Stimulated activated CD8-positive, alpha-beta memory T cell treated with anti-CD3 and anti-CD28 coated beads, Interleukin-4, amount 100 ng/mL, for 48 hours (primary cell): ENCODE results near the gene PRCC.

Experiments used
- DNase-seq: peaks from one replicate; pipeline ENCODE4 v3.0.0-alpha.2; 2020

The PRCC gene

DNA sequence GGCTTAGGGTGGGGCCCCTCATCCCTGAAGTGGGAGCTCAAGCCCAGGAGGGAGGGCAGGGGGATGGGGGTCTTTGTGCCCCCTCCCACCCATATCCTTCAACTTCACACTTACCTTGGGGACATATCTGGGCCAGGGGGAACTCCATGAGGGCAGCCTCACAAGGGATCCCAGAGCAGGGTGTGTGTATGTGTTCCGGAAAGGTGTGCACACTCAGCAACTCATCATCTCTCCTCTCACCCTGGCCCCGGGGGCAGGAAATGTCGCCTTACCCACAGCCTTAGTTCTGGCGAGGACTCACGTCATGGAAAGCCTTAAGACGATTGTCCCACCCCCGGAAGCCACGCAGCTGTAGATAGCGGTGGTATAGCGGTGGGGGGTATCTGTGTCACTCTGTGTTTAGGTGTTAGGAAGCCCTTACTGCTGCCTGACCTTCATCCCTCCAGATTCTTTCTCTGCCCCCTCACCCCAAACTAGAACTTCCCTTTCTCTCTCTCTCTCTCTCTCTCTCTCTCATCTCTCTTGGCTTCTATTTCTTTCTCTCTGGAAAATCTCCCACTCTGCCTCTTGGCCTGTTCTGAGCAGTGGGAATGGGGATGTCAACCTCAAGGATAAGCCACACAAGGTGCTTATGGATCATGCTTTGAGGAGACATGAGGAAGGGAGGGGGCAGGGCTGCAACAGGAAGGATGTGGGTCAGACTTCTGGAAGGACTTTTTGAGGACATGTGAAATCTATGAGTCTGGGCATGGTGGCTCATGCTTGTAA lies 49.4 kb downstream of the PRCC start, which contains the start of gene SH2D2A:
SH2D2A (minus strand) TSS at position 288 of the 768 bp plus-strand sequence; CDS start at position 148, 140 bp downstream.
- DNase-seq, result peak; percentile 96

DNA sequence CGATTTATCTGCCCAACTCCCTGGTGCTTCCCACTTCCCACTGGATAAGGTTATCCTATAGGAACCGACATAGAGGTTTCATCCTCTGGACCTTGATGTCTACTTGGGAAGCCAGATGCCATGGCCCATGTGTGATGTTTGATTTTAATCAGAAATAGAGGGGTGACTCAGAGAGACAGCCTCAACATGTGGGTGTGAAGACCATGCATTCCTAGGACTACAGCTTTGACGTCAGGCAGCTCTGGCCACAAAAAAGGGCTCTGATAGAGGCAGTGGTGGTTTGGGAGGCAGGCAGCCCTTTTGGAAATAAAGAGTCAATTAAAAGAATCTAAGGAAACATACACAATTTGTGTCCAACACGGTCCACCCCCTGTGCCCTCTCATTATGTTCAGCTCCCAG lies 54.5 kb downstream of the PRCC start:
- peak; percentile 77 for DNase-seq

DNA sequence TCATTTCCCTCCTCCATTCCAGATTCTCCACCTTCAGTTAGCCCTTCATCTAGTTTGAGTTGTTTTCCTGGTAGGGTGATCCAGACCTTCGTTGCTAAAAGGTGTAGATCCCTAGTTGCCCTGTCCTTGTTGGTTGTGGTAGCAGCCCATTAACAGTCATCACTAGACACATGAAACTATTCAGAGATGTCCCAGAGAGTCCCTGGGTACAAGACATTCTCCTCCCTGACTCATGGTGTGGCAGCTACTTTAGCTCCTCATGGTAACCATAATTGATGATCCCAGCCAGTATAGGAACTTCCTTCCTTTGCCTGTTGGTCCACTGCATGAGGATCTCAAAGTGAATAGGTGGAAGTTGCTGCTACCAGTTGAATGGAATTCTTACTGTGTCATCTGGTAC lies 55.3 kb downstream of the PRCC start:
- DNase-seq, result no peak

DNA sequence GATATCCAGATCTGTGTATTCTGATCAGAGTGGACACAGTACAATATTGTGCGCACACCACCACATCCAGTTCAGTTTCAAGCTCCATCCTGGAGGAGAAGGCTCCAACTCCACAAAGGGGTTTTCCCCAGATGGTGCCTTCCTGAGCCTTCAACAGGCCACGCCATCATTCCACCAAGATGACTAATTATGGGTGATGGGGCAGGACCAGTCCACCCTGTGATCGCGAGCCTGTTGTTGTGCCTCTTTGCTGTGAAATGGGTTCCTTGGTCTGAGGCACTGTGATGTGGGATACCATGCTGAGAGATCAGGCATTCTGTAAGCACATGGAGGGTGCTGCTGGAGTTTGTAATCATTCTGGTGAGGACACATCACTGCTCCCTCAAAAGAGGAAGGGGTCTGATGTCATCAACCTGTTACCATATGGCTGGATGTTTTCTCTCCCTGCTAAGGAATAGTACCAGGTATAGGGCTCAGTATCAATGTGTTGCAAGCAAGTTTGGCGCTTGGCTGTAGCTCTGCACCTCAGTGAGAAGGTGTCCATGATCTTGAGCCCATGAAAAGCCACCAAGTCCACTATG lies 56.0 kb downstream of the PRCC start:
- no peak for DNase-seq

DNA sequence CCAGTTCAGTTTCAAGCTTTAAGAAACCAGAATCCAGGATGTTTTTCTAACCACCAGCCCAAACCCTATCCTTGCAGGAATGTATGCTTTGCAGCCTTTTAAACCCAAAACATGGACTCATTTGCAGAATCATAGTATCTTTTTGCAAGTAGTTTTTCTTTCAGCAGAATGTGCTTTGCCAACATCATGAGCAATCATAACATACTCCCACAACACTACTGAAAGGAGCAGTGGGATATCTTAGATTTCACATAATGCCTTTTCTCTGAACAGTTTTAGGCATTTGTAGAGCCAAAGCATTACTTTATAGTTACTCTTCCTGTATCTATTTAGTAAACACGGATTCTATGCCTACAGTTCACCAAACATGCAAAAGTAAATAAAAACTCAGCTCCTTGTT lies 59.3 kb downstream of the PRCC start:
- DNase-seq, result no peak

DNA sequence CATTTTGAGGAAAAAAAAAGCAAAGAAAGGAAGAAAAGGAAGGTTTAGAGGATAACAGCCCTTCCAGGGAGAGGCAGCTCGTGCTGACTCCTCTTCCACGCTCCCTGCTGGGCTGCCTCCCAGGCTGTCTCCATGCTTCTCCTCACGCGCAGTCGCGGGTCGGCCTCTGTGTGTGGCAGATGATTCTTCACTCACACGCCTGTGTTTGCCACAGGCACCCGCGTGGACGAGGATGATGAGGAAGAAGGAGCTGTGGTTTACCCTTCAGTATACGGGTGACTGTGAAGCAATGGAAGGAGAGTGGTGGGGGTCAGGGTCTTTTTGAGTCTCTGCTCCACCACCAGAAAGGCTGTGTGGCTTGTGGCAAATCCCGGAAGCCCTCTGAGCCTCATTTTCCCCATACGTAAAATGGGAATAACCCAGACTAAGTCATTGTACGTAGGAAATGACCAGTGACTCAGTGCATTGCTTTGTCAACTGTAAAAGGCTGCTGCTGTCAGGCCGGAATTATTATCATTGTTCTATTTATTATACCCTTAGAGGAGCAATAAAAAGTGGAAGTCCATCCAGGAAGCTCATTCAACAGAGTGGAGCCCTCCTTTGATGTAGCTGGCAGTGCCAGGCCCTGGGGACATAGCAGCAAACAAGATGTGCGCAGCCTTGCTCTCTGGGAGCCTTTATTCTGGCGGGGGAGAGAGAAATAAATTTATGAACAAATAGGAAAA lies 61.2 kb downstream of the PRCC start:
- no peak for DNase-seq

DNA sequence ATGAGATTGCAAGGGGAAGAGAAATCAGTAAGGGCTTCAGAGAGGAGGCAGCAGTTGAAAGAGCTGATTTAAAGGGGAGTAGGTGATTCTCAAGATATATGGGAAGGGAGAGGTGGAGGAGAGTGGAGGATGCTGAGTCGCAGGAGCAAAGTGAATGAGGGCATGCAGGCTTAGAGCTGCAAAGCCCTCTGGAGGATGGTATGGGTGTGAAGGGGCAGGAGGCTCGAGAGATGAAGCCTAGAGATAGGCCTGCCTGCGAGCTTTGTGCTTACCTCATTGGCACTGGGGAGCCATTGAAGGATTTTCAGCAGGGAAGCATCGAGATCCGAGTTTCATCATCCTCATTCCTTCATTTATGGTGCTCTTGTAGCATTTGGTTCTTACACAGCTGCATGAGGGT lies 65.1 kb downstream of the PRCC start:
- no peak for DNase-seq

DNA sequence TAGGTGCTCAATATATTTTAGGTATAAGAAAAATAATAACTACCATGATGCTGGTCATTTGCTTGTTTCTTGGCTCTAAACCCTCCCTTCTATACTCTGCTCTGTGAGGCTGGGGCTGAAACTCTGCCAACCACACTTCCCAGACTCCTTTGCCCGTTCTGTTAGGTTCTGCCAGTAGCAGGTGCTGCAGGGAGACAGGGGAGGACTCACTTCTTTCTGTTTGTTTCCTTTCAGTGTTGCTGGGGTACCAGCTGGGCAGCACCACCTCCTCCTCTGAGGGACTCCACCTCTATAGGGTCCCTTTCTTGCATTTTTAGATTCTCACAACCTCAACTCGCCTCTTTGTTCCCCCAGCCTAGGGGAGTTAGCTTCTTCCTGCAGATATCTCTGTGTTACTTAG lies 66.3 kb downstream of the PRCC start:
- no peak for DNase-seq

DNA sequence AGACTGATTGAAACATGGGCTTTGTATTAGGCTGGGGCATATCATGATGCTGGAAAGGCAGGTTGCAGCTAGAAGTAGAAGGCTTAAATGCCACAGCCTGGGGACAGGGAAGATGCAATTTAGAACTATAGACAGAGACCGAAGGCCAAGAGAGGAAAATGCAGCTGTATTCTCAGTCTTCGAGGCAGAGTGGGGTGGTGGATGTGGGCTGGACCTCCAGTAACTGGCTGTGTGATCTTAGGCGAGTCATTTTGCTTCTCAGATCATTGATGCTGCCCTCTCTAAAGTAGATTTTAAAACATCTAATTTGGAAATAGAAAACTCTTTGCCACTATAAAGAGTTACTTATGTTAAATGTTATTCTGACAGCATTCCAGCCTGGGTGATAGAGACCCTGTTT lies 67.0 kb downstream of the PRCC start:
- no peak for DNase-seq

DNA sequence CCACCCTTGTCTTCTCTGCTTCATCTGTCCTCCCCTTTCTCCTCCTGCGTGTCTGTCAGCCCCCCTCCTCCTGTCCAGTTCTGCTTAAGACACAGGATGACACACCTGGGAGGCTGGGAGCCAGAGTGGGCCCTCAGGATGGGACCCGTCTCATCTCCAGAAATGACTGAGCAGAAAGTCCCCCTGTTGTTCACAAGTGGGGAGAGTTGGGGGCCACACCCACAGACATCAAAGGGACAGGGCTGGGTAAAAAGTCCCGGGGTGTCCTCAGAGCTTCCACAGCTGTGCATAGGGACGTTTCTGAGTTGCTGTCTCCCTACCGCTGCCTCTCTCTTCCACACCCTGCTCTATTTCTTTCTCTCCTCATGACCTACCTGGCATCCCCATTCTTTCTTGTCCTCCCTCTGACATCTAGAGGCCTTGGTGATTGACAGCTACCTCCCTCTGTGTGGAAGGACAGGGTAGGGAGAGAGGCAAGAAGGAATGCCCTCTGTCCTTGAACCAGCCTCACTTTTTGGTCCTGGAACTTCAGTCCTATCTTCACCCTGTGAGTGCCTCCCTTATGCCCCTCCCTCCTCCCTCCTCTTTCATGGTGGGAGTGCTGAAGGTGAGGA lies 68.8 kb downstream of the PRCC start:
- DNase-seq, result peak; percentile 76

DNA sequence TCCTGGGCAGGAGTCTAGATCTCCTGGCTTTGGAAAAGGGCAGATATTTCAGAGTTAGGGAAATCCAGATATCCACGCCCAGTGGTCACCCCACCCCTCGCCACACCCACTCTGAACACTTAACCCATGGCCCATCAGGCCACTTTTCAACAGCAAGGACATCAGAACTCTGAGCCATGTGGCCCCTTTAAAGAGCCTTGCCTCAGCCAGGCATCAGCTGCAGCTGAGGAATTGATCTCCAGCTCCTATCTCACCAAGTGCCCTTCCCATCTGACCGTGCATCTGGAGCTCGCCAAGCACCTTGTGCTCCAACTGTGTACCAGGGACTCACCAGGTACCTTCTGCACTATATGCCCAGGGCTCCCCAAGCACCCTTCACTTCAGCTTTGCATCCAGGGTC lies 69.6 kb downstream of the PRCC start:
- DNase-seq, result no peak

DNA sequence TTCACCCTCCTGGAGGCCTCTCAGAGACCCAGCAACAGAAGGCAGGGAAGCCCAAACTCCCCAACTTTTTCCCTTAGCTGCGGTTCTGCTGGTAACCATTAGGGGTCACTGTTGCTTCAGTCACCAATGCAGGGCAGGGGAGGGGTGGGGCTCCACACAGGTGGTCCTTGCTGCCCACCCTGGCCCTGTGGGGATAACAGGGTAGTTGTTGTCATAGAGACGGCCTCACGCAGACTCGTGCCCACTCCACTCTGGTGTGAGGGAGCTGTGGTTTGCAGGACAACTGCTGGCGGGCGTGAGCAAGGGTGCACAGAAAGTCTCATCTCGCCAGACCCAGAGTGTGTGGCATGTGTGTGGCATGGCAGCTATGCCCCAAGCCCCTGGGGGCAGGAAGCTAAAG lies 71.6 kb downstream of the PRCC start:
- peak; percentile 71 for DNase-seq

DNA sequence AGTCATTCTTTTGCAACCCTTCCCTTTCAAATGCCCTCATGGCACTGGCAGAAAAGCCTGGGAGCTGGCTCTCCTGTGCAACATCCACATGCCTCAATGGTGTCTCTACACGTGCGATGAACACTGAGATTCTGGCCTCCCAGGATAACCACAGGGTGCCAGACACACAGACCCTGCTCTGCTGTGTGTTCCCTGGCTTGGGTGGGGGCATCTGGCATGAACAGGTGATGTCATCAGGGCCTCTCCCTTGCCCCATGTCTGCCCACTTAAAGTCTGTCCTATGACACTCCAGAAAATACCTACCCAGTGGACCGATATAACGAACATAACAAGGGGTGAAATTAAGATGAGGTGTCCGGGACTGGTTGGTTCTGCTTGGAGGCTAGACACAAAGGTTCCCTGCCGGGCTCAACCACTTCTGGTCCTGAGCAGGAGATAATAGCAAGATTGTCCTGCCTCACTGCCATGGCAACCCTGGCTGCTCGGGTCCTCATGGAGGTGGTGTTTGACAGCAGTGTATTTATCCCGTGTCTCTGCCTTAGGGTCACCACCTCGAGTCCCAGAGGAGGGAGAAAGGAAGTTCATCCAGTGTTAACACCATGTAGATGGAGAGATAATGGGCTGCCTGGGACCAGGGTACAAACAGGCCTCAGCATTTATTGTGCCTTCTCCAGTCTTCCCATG lies 72.2 kb downstream of the PRCC start:
- no peak for DNase-seq

DNA sequence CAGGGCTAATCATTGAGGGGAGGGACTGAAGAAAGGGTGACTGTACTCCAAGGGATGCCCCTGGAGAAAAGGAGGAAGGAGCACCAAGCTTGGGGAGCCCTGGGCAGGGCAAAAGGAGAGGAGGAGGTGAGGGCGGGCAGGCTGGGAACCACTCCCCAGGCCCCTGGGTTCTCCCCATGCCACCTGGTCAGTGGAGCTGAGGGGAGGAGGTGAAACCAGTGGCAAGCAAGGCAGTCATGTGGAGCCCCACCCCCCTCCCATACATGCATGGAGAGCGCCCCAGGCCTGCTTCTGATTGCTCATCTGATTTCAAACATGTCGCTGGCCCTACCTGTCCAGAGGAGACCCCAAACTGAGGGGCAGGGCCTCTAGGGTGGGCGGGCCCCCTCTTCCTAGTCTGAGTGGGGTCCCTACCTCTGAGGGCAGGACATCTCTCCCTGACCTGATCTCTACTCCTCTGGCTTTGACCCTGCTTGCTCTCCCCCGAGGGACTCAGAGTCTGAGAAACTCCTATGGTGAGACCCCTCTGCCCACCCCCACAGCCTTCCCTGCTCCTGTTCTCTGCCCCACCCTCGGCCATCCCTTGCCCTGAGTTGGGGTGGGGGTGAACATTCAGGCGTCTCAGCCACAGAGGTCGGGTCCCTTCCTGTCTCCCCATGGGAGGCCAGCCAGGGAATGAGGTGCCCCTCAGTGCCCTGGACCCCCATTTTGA lies 73.0 kb downstream of the PRCC start:
- DNase-seq, result no peak

DNA sequence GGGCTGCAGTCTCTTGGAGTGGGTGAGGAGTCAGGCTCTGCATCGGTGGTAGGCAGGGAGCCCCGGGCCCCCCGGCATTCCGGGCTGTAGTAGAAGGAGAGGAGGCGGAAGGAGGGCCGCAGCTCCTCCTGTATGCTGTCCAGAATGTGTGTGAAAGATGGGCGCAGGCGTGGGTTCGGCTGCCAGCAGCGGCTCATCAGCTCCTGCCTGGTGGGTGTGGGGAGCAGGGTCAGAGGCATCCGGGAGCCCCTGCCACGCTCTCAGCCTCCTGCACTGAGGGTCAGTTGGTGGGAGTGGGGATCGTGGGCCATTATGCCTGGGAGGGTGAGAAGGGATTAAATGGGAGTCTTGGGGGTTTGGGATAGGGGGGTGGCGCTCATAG lies 73.6 kb downstream of the PRCC start:
- DNase-seq, result no peak

DNA sequence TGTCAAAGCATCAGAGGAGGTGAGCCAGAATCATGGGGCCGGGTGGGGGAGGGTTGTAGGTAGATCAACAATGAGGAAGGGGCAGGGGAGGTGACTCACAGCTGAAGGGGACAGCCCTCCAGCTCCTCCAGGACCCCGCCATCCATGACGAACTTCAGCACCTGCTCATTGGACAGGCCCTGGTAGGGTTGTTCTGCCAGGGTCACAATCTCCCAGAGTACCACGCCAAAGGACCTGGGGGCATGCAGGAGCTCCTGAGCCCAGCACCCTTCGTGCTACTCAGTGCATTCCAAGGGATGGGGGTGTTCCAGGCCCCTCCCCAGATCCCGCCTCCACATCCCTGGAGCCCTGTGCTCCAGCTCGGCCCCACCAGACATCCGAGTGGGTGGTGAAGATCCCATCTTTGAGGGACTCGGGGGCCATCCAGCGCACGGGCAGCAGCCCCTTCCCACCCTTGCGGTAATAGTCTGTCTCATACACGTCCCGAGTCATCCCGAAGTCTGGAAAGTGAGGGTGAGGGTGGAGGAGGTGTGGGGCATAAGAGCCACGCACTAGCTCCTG lies 74.0 kb downstream of the PRCC start:
- DNase-seq, result no peak

DNA sequence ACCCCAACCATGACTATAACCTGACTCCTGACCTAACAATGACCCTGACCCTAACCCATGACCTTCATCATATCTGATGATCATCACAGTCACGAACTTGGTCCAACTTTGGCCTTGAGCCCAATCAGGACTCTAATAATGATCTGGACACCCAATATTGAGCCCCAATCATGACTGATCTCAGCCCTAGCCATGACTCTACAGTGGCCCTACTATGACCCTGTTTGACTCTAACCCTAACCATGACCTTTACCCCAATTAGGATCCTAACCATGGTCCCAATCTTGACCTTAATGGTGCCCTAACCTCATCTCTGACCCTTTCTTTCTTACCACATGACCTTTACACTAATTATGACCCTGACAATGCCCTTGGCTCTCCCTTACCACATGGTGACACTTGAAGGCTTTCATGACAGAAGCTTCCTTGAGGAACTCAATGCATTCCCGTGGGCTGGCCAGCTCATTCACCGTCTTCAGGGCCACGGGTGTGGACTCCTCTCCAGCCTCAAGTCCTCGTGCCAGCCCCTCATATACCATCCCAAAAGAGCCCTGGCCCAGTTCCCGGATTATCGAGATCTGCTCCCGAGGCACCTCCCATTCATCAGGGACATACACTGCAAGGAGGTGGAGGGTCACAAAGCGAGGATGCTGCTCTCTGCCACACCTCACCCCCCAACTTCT lies 75.4 kb downstream of the PRCC start:
- no peak for DNase-seq

DNA sequence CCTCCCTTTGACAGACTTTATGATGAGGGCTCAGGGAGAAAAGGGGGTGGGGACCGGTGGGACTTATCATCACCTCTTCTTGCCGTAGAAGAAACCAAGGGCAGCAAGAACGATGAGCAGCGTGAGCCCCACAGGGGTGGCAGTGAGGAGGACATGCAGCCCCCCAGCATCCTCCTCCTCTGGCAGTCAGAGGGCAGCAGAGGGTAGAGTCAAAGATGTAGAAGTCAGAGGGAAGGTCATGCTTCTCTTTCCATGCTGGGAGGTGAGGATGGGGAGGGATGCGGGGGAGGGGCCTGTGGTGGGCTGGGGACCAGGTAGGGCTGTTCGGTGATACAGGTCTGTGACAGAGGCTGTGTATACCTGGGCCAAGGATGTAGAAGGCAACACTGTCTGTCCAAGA lies 76.8 kb downstream of the PRCC start:
- no peak for DNase-seq

DNA sequence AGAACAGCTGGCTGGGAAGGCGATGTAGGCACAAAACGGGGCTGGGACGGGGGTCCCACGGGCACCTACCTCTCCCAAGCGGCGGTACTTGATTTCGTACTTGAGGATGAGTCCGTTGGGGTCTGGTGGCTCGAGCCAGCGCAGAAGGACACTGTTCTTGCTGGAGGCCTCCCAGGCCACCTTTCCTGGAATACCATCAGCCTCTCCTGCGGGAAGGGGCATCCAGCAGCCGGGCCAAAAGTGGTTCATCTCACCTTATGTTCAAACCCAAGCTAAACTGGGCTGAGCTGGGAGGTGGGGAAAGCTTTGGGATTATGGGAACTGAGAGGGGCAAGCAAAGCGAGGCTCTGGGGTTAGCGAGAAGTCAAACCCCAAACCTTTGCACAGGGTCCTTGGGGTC lies 77.3 kb downstream of the PRCC start:
- no peak for DNase-seq

DNA sequence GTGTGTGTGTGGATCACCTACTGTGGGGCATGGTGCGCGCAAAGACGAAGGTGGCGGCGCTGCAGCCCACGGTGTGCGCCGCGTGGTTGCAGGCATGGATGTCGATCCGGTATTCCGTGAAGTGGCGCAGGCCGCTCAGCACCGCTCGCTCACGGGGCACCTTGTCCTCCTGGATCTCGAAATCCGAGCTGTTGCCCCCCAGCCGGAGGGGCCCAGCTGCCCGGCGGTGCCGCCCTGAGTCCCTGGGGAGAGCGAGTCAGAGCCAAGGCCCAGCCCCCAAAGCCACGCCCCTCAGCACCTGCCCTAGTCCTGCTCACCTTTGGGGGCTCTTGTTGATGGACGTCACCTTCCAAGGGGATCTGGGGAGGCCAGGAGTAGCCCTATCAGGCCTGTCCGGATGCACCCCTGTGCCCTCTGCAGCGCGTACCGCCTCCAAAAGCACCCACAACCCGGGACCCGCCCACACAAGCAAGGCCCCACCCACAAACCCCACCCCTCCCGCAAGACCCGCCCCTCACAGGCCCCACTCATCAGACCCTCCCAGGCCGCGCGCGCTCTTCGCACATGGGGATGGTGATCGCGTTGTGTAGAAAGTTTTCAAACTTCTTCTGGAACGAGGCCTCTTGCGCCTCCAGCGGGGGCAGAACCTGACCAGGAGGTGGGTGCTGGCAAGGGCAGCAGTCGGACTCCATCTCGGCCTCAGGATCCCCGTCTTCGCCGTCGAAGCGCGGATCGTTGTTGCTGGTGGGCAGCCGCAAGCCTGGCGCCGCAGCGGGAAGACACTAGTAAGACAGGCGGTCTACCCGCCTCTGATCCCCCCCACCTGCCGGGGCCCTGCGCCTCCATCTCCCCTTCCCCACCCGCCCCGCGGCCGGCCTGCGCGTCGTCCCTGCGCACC lies 78.0 kb downstream of the PRCC start:
- peak; percentile 66 for DNase-seq
